H1 (cell line): ENCODE results near the gene ARL8A. TPM values are rescaled to one million over a fixed set of nuclear protein-coding genes. Genes with fewer than 3 reads are reported as not detected.

ENCODE experiments used
- CTCF ChIA-PET: fragments of 300-600 bp; sonication (Branson Sonifier 250); formaldehyde crosslinking; loops from one replicate; lab custom pipeline; 2021; ENCODE audit not compliant: partially characterized antibody; lab: Charles Lee
- POLR2A ChIA-PET: fragments of 300-600 bp; sonication (Branson Sonifier 250); formaldehyde crosslinking; loops from one replicate; lab custom pipeline; 2021; ENCODE audit warnings: inconsistent platforms; ENCODE audit not compliant: partially characterized antibody; lab: Charles Lee
- DNase-seq, 2 experiments: peaks; one replicate each; pipeline versions ENCODE4 v3.0.0 to v3.0.0-alpha.2; 2010 to 2022; ENCODE audit warnings: low spot score in 2 of 2, low read depth in 1 of 2, mixed read lengths in 1 of 2
- FAIRE-seq: peaks from 2 replicates; lab custom pipeline; 2011; peaks lifted over from hg19 to GRCh38; lab: Jason Lieb, UNC
- H2AFZ ChIP-seq: 2 replicates; pipeline ENCODE4 v1.8.1; 2012; ENCODE audit warnings: low read length, inconsistent platforms
- H2AK5ac ChIP-seq: 2 replicates; pipeline ENCODE4 v1.6.1; 2013; ENCODE audit warnings: low read depth, low read length
- H2BK120ac ChIP-seq: replicated peaks from 2 replicates; pipeline ENCODE3; 2013; ENCODE audit warnings: low read depth, low read length, inconsistent platforms
- H2BK12ac ChIP-seq: 2 replicates; pipeline ENCODE4 v1.6.1; 2013; ENCODE audit warnings: low read depth, low read length
- H2BK15ac ChIP-seq: 2 replicates; pipeline ENCODE4 v1.6.1; 2013; ENCODE audit warnings: low read length
- H2BK20ac ChIP-seq: 2 replicates; pipeline ENCODE4 v1.6.1; 2013; ENCODE audit warnings: low read length
- H2BK5ac ChIP-seq: 2 replicates; pipeline ENCODE4 v1.6.1; 2013; ENCODE audit warnings: low read depth, low read length
- H3K14ac ChIP-seq: 2 replicates; pipeline ENCODE4 v1.6.1; 2013; ENCODE audit warnings: inconsistent platforms; ENCODE audit not compliant: insufficient read length
- H3K18ac ChIP-seq: 2 replicates; pipeline ENCODE4 v1.6.1; 2013; ENCODE audit warnings: low read length; ENCODE audit errors: extremely low read depth
- H3K23ac ChIP-seq: 2 replicates; pipeline ENCODE4 v1.6.1; 2013; ENCODE audit warnings: inconsistent platforms; ENCODE audit not compliant: insufficient read length
- H3K23me2 ChIP-seq: 2 replicates; pipeline ENCODE4 v1.6.1; 2013; ENCODE audit warnings: low read depth, low read length
- H3K27ac ChIP-seq: 2 replicates; pipeline ENCODE4 v1.6.1; 2011; ENCODE audit warnings: low read depth, low read length, inconsistent platforms
- H3K27me3 ChIP-seq, 4 experiments: replicated peaks in 1 of 4; 1 replicate in 1 of 4; 2 replicates in 3 of 4; pipeline versions ENCODE4 v1.6.1 to v1.8.1; 2011 to 2013; ENCODE audit warnings: low read length in 3 of 4, mild to moderate bottlenecking in 3 of 4, inconsistent platforms in 2 of 4, mixed read lengths in 2 of 4, moderate library complexity in 1 of 4; ENCODE audit not compliant: control insufficient read depth in 3 of 4, insufficient read depth in 3 of 4; ENCODE audit errors: extremely low read depth in 1 of 4
- H3K36me3 ChIP-seq, 4 experiments: 2 replicates each; pipeline versions ENCODE4 v1.6.1 to v1.8.1; 2011 to 2013; ENCODE audit warnings: mild to moderate bottlenecking in 4 of 4, low read length in 3 of 4, moderate library complexity in 2 of 4, control low read depth in 1 of 4, inconsistent platforms in 1 of 4; ENCODE audit not compliant: insufficient read depth in 4 of 4, control insufficient read depth in 2 of 4
- H3K4ac ChIP-seq: replicated peaks from 2 replicates; pipeline ENCODE3; 2013; ENCODE audit warnings: low read length, low read depth, mixed read lengths, inconsistent platforms; ENCODE audit not compliant: insufficient read length
- H3K4me1 ChIP-seq, 4 experiments: replicated peaks in 1 of 4; 1 replicate in 1 of 4; 2 replicates in 3 of 4; pipeline versions ENCODE4 v1.6.1 to v1.8.1; 2011 to 2013; ENCODE audit warnings: low read length in 3 of 4, inconsistent platforms in 2 of 4, mixed read lengths in 1 of 4; ENCODE audit not compliant: insufficient read depth in 4 of 4, control insufficient read depth in 3 of 4
- H3K4me2 ChIP-seq, 2 experiments: 2 replicates each; pipeline versions ENCODE4 v1.6.1 to v1.8.1; 2011 to 2013; ENCODE audit warnings: low read depth in 2 of 2, low read length in 2 of 2, control low read depth in 1 of 2, inconsistent platforms in 1 of 2, mild to moderate bottlenecking in 1 of 2; ENCODE audit not compliant: insufficient read depth in 1 of 2
- H3K4me3 ChIP-seq, 4 experiments: fragments of 200-600, 300-600 bp in 1 of 4; sonication (generic), shearing (Covaris generic), sonication (Bioruptor Twin) in 1 of 4; 2 replicates each; pipeline versions ENCODE4 v1.5.1 to v1.8.1; 2011 to 2016; ENCODE audit warnings: low read length in 4 of 4, low read depth in 3 of 4, control low read depth in 2 of 4, inconsistent platforms in 2 of 4, mild to moderate bottlenecking in 2 of 4, mixed read lengths in 1 of 4, moderate library complexity in 1 of 4; ENCODE audit not compliant: insufficient read depth in 2 of 4; ENCODE audit errors: extremely low read depth in 1 of 4
- H3K56ac ChIP-seq: replicated peaks from 2 replicates; pipeline ENCODE3; 2013; ENCODE audit warnings: low read depth, mild to moderate bottlenecking, mixed read lengths, low read length, inconsistent platforms; ENCODE audit not compliant: insufficient read length
- H3K79me1 ChIP-seq: 2 replicates; pipeline ENCODE4 v1.6.1; 2013; ENCODE audit warnings: low read depth, low read length, control low read depth
- H3K79me2 ChIP-seq, 2 experiments: 2 replicates each; pipeline versions ENCODE4 v1.6.1 to v1.8.1; 2012 to 2013; ENCODE audit warnings: low read length in 2 of 2, mild to moderate bottlenecking in 2 of 2, inconsistent platforms in 1 of 2; ENCODE audit not compliant: insufficient read depth in 2 of 2, control insufficient read depth in 1 of 2
- H3K9ac ChIP-seq, 4 experiments: replicated peaks in 1 of 4; 1 replicate in 1 of 4; 2 replicates in 3 of 4; pipeline versions ENCODE4 v1.6.1 to v1.8.1; 2011 to 2013; ENCODE audit warnings: low read depth in 3 of 4, low read length in 3 of 4, control low read depth in 2 of 4, mild to moderate bottlenecking in 2 of 4, moderate library complexity in 2 of 4, inconsistent platforms in 1 of 4; ENCODE audit errors: extremely low read depth in 1 of 4
- H3K9me3 ChIP-seq, 2 experiments: 2 replicates each; pipeline versions ENCODE4 v1.6.1 to v1.8.1; 2012 to 2013; ENCODE audit warnings: mild to moderate bottlenecking in 2 of 2, moderate library complexity in 2 of 2, control low read depth in 1 of 2, inconsistent platforms in 1 of 2, low read depth in 1 of 2, low read length in 1 of 2, mixed read lengths in 1 of 2; ENCODE audit not compliant: insufficient read depth in 2 of 2
- H4K20me1 ChIP-seq, 2 experiments: replicated peaks in 1 of 2; 2 replicates each; pipeline versions ENCODE3 to v1.8.1; 2011 to 2013; ENCODE audit warnings: inconsistent platforms in 2 of 2, low read length in 2 of 2, mild to moderate bottlenecking in 1 of 2; ENCODE audit not compliant: insufficient read depth in 2 of 2, control insufficient read depth in 1 of 2
- H4K5ac ChIP-seq: 2 replicates; pipeline ENCODE4 v1.6.1; 2013; ENCODE audit warnings: low read length, low read depth, mixed read lengths, inconsistent platforms; ENCODE audit not compliant: insufficient read length
- H4K8ac ChIP-seq: 2 replicates; pipeline ENCODE4 v1.8.0; 2013; ENCODE audit warnings: mild to moderate bottlenecking, moderate library complexity, low read length, inconsistent platforms; ENCODE audit not compliant: insufficient read depth; ENCODE audit errors: extremely low read depth
- H4K91ac ChIP-seq: replicated peaks from 2 replicates; pipeline ENCODE3; 2013; ENCODE audit warnings: low read length, mixed read lengths, inconsistent platforms; ENCODE audit not compliant: insufficient read length
- CREB1 ChIP-seq: IDR thresholded peaks from 2 replicates; pipeline ENCODE4 v1.6.1; 2012; ENCODE audit warnings: inconsistent platforms
- CTBP2 ChIP-seq: IDR thresholded peaks from 2 replicates; pipeline ENCODE4 v1.7.0; 2011; ENCODE audit warnings: borderline replicate concordance, mild to moderate bottlenecking, moderate library complexity, mixed read lengths, low read length; ENCODE audit not compliant: insufficient read depth, insufficient read length
- EGR1 ChIP-seq: IDR thresholded peaks from 2 replicates; pipeline ENCODE4 v1.6.1; 2011; ENCODE audit warnings: low read depth, low read length, borderline replicate concordance
- GABPA ChIP-seq: IDR thresholded peaks from 2 replicates; pipeline ENCODE4 v1.6.1; 2011; ENCODE audit warnings: mild to moderate bottlenecking, low read length, moderate library complexity, borderline replicate concordance; ENCODE audit not compliant: insufficient read depth
- HDAC6 ChIP-seq: IDR thresholded peaks from one replicate; pipeline ENCODE4 v1.7.1; 2012; ENCODE audit warnings: low read depth, mild to moderate bottlenecking, inconsistent platforms, low read length, moderate library complexity
- PHF8 ChIP-seq: fragments of 200-600 bp; sonication (generic); conservative IDR thresholded peaks from 2 replicates; pipeline ENCODE4 v1.7.1; 2012; ENCODE audit warnings: low read depth, mild to moderate bottlenecking, inconsistent platforms, low read length, moderate library complexity
- POU5F1 ChIP-seq: IDR thresholded peaks from 2 replicates; pipeline ENCODE4 v1.6.1; 2011; ENCODE audit warnings: low read depth, mild to moderate bottlenecking, low read length, moderate library complexity
- RFX5 ChIP-seq: IDR thresholded peaks from 2 replicates; pipeline ENCODE4 v1.6.1; 2011; ENCODE audit warnings: low read depth, low read length, improper control_type of control experiment, borderline replicate concordance
- SAP30 ChIP-seq: fragments of 300-600 bp; sonication (generic); IDR thresholded peaks from 2 replicates; pipeline ENCODE4 v1.7.1; 2012; ENCODE audit warnings: low read length, moderate library complexity, mild to moderate bottlenecking, inconsistent platforms; ENCODE audit not compliant: insufficient read depth, insufficient replicate concordance
- SUZ12 ChIP-seq: fragments of 200-600 bp; sonication (generic); IDR thresholded peaks from 2 replicates; pipeline ENCODE4 v1.6.1; 2012; ENCODE audit warnings: mild to moderate bottlenecking, inconsistent platforms, low read length, moderate library complexity, mixed read lengths
- WGBS, 2 experiments: shearing (Covaris generic) in 1 of 2; methylation state at CpG; one replicate each; pipeline versions ENCODE4 v1.1.6 to v1.1.7; 2013 to 2015; ENCODE audit warnings: low lambda C conversion rate in 2 of 2, mixed read lengths in 2 of 2, inconsistent platforms in 1 of 2, low coverage in 1 of 2, missing lambda C conversion rate in 1 of 2; ENCODE audit not compliant: insufficient replicate concordance in 2 of 2, insufficient coverage in 1 of 2, insufficient read length in 1 of 2; ENCODE audit errors: extremely low coverage in 1 of 2, missing lambda C conversion rate in 1 of 2; 5-methylcytosine and 5-hydroxymethylcytosine counted together
- polyA plus RNA-seq, 7 experiments: library from polyadenylated mRNA; depleted of rRNA in 3 of 7; stranded (reverse) in 5 of 7; unstranded in 2 of 7; fragments of >200 nt in 5 of 7; fragments of 200-250 nt in 2 of 7; gene quantifications; 1 replicate in 5 of 7; 2 replicates in 1 of 7; 4 replicates in 1 of 7; pipeline versions ENCODE4 v1.2.1 to v1.2.3, GENCODE V29; 2011 to 2013; ENCODE audit warnings: missing spikeins in 2 of 7, mixed read lengths in 2 of 7
- total RNA-seq: library from RNA; stranded (reverse); fragmentation: NEBNext Ultra II Directional; extraction: Animal tissue kit (Norgen Biotek cat#: 25700); gene quantifications from 2 replicates; pipeline ENCODE4 v1.2.1, GENCODE V29; 2021
- TF ChIP-seq, protein P1 (sequence below): IDR thresholded peaks from 2 replicates; pipeline ENCODE4 v1.6.1; 2012; ENCODE audit warnings: inconsistent platforms

Gene ARL8A
- total and polyA plus RNA-seq, 2 of the 8 experiments (the other 6 are each of a cell fraction or from before 2014, with no cell fraction given): 40.3 to 58.7 TPM

DNA sequence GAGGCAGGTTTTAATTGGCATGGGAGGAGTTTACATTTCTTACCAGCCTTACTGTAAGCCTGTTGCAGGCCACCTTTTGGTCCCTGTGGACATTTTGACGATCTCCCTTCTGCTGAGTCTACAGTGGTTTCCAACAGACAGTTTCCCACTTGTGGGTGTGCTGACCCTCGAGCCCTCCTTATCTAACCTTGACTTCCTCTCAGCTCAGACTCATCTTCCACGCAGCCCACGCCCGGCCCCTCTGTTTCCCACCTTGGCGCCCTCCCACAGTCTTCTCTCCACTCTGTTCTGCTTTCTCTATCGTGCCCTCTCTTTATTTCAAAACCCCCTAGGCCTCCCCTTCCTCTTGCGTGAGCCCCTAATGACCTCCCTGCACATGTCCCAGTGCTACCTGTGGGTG lies 6.1 kb upstream of the ARL8A start:
- no peak overlapping the region for H2BK12ac ChIP-seq
- H3K27me3 ChIP-seq: peaks cover 0 to 1% (median 0%) of the 10 kb centered on the region in 4 experiments; a peak in 2 of 7 replicates
- POLR2A ChIA-PET: no interaction called here
- H2AFZ ChIP-seq: no peak overlapping the region
- H3K79me1 ChIP-seq: no peaks in the 10 kb centered on the region
- H2BK120ac ChIP-seq: no peak overlapping the region
- H3K4ac ChIP-seq: no peak overlapping the region
- no peak overlapping the region for H3K27ac ChIP-seq
- TF ChIP-seq CTBP2 (no peak), RFX5 (no peak), PHF8 (no peak), SAP30 (no peak), EGR1 (no peak), SUZ12 (no peak), HDAC6 (no peak), CREB1 (no peak), GABPA (no peak), POU5F1 (no peak)
- TF ChIP-seq, protein P1, sequence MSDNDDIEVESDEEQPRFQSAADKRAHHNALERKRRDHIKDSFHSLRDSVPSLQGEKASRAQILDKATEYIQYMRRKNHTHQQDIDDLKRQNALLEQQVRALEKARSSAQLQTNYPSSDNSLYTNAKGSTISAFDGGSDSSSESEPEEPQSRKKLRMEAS: no peak
- H3K36me3 ChIP-seq: no peaks in the 10 kb centered on the region
- no peak overlapping the region for H3K18ac ChIP-seq
- no peak overlapping the region for H4K5ac ChIP-seq
- H2BK20ac ChIP-seq: no peak overlapping the region
- H3K23ac ChIP-seq: no peak overlapping the region
- no peak overlapping the region for H4K91ac ChIP-seq
- no peak overlapping the region for H3K14ac ChIP-seq
- no peak overlapping the region for H3K56ac ChIP-seq
- H3K79me2 ChIP-seq: no peaks in the 10 kb centered on the region
- WGBS, 2 experiments: 90% methylated on average over 8 of the region's 8 CpGs; no CpG with 5 or more reads in 1 of the 2 experiments
- peaks cover 0 to 3% (median 0%) of the 10 kb centered on the region in 4 experiments; a peak in 2 of 7 replicates for H3K4me1 ChIP-seq
- H3K9ac ChIP-seq: no peak overlapping the region
- FAIRE-seq (no peak), DNase-seq (no peak)
- H4K20me1 ChIP-seq: no peaks in the 10 kb centered on the region
- no peak overlapping the region for H3K4me3 ChIP-seq
- no peaks in the 10 kb centered on the region for H3K23me2 ChIP-seq
- H4K8ac ChIP-seq: no peak overlapping the region
- no peak overlapping the region for H2BK5ac ChIP-seq
- H3K9me3 ChIP-seq: no peaks in the 10 kb centered on the region; a peak in 1 of 4 replicates
- no peak overlapping the region for H2AK5ac ChIP-seq
- H2BK15ac ChIP-seq: no peak overlapping the region
- CTCF ChIA-PET: interaction anchor here (0.6 to 2.2 kb wide), 5 partner anchors 8 to 119 kb away, joined by 3 to 10 read pairs (median 3); no protein-coding TSS in a partner anchor
- no peak overlapping the region for H3K4me2 ChIP-seq
